Cardiac muscle cell (in vitro differentiated cells and primary cell): ENCODE results near the gene DAD1. TPM values are rescaled to one million over a fixed set of nuclear protein-coding genes. Genes with fewer than 3 reads are reported as not detected.

Experiments used
- DNase-seq, 2 donors: peaks; one replicate each; pipeline versions ENCODE4 v3.0.0 to v3.0.0-alpha.2; 2010 to 2017; ENCODE audit warnings: low read depth in 1 of 2, low spot score in 1 of 2
- H3K27ac ChIP-seq: fragments of 200-600 bp; sonication (generic); 2 replicates; pipeline ENCODE4 v1.5.1; 2016
- H3K27me3 ChIP-seq: fragments of 200-600 bp; sonication (generic); 2 replicates; pipeline ENCODE4 v1.6.0; 2016; ENCODE audit warnings: control low read depth
- H3K36me3 ChIP-seq: fragments of 200-600 bp; sonication (generic); 2 replicates; pipeline ENCODE4 v1.5.1; 2016; ENCODE audit warnings: control low read depth
- H3K4me1 ChIP-seq: fragments of 200-600 bp; sonication (generic); 2 replicates; pipeline ENCODE4 v1.8.1; 2017; ENCODE audit warnings: low read depth, mild to moderate bottlenecking, mixed run types
- H3K4me3 ChIP-seq: fragments of 200-600 bp; sonication (generic); 2 replicates; pipeline ENCODE4 v1.5.1; 2016; ENCODE audit warnings: mild to moderate bottlenecking
- H3K9me3 ChIP-seq: fragments of 200-600 bp; sonication (generic); 2 replicates; pipeline ENCODE4 v1.5.1; 2017; ENCODE audit warnings: low read depth, mild to moderate bottlenecking, control low read depth
- CTCF ChIP-seq: IDR thresholded peaks from 2 replicates; pipeline ENCODE4 v1.5.1; 2012; ENCODE audit warnings: low read depth, mild to moderate bottlenecking, low read length
- polyA plus RNA-seq: library from polyadenylated mRNA; unstranded; fragments of >200 nt; fragmentation: Nextera tagmentation; extraction: Ambion mirVana; gene quantifications from 2 replicates; pipeline ENCODE4 v1.2.1, GENCODE V29; 2016
- total RNA-seq: library from RNA; depleted of rRNA; stranded (reverse); fragments of >200 nt; gene quantifications from 2 replicates; pipeline ENCODE4 v1.2.3, GENCODE V29; 2016

Gene DAD1
- total and polyA plus RNA-seq, 2 experiments from 2014 or later, result 103 to 444 TPM

GRCh38 chr14:22520796-22521195 is 68.2 kb downstream of the DAD1 start:
- H3K9me3 ChIP-seq, result no peaks in the 10 kb centered on the region
- no peak overlapping the region for H3K27ac ChIP-seq
- H3K4me1 ChIP-seq, result no peaks in the 10 kb centered on the region
- no peaks in the 10 kb centered on the region for H3K36me3 ChIP-seq
- H3K4me3 ChIP-seq, result no peak overlapping the region
- peak in 1 of 2 donors; percentile 41 for DNase-seq
- no peaks in the 10 kb centered on the region for H3K27me3 ChIP-seq
- TF ChIP-seq CTCF, result no peak

DNA sequence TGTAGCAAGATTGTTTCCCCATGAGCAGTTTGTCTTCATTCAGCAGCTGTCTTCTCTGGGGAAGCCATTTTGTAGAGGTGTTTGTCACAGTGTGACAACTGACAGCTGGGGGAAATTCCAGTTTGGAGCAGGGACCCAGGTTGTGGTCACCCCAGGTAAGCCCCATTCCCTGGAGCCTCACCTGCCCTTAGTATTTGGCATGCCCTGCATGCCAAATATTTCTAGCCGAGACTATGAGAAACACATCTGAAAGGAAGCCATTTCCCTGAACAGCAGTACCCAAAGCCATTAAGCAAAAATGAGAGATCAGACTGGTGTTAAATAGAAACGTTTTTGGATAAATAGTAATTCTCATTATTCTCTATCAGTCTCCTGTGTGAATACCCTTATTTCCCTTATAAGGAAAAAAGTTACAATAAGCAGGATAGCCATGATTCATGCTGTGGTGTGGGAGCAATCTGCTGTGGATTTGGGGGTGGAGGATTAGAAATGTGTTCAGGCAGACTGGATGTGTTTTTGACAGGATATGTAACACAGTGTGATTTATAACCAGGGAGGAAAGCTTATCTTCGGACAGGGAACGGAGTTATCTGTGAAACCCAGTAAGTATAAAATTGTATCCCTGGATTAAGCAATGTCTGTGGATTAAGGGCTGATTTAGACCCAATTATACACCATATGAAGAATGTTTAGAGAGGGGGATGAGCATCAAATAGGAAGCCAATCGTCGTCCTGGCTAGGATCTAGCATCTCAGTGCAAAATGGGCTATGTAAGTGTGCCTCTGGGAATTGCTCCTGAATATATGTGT is 68.9 kb downstream of the DAD1 start:
- TF ChIP-seq CTCF, result no peak
- Histone ChIP-seq H3K27ac (no peak overlapping the region), H3K27me3 (no peaks in the 10 kb centered on the region), H3K9me3 (no peaks in the 10 kb centered on the region), H3K4me1 (no peaks in the 10 kb centered on the region), H3K36me3 (no peaks in the 10 kb centered on the region), H3K4me3 (no peak overlapping the region)
- DNase-seq, result peak in 1 of 2 donors; percentile 91

DNA sequence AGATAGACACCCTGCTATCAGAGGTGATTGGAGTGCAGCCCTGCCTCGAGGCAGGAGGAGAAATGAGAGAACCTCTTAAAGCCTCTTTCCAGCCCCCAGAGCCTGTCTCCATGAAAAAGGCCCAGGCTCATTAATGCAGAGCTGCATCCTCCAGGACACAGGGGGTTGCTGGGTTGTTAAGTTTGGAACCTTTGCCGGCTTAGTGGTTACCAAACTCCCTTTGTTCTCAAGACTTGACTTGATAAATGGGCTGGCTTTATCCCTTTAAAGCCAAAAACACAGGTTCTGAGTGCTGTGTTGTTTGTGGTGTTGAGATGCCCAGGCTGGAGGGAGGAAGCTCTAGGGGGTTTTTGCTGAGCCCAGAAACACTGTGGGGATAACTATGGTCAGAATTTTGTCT is 71.0 kb downstream of the DAD1 start:
- TF ChIP-seq CTCF, result no peak
- H3K27me3 ChIP-seq, result no peaks in the 10 kb centered on the region
- no peaks in the 10 kb centered on the region for H3K9me3 ChIP-seq
- H3K27ac ChIP-seq, result no peak overlapping the region
- no peaks in the 10 kb centered on the region for H3K4me1 ChIP-seq
- no peaks in the 10 kb centered on the region for H3K36me3 ChIP-seq
- H3K4me3 ChIP-seq, result no peak overlapping the region
- peak in 1 of 2 donors; percentile 18 for DNase-seq

- Histone ChIP-seq H3K4me3 (no peak overlapping the region), H3K4me1 (no peaks in the 10 kb centered on the region), H3K9me3 (no peaks in the 10 kb centered on the region), H3K27me3 (no peaks in the 10 kb centered on the region), H3K36me3 (no peaks in the 10 kb centered on the region), H3K27ac (no peak overlapping the region)
- no peak for DNase-seq
- no peak for TF ChIP-seq CTCF
These were observed 71.8 kb downstream of the DAD1 start for GRCh38 chr14:22517117-22517720.

DNA sequence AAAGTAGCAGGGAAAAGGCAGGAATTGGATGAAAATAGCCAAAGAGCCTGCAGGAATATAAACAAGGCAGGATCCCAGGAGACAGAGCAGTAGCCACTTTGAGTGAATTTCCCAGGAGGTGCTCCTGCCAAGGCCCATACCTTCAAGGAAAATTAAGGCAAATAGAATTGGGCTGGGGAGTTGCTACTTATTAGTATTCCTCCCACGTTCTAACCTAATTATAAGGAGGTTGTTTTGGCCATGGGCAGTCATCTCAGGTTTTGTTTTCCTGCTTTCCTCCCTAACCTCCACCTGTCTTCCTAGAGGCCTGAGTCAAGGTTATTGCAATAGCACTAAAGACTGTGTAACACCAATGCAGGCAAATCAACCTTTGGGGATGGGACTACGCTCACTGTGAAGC is 73.1 kb downstream of the DAD1 start:
- no peak overlapping the region for H3K4me3 ChIP-seq
- DNase-seq, result no peak
- no peak for TF ChIP-seq CTCF

More for the DNA sequence above, 73.1 kb downstream of the DAD1 start:
- Histone ChIP-seq H3K27ac (no peak overlapping the region), H3K36me3 (no peaks in the 10 kb centered on the region), H3K27me3 (no peaks in the 10 kb centered on the region), H3K4me1 (peaks cover 4% of the 10 kb centered on the region), H3K9me3 (no peaks in the 10 kb centered on the region)

Other genes with a start within 250 kb of the DAD1 start
- gene ABHD4, start 9.1 kb upstream of the DAD1 start, total RNA-seq, result 33.1 and 33.4 TPM in 2 replicates
- 41.0 and 43.5 TPM in 2 replicates for gene ABHD4, start 9.1 kb upstream of the DAD1 start, polyA plus RNA-seq
- gene OR6J1, start 55.1 kb upstream of the DAD1 start, total RNA-seq, result not detected in 2 replicates
- not detected in 2 replicates for gene OR6J1, start 55.1 kb upstream of the DAD1 start, polyA plus RNA-seq
- gene OXA1L, start 177.5 kb upstream of the DAD1 start, total RNA-seq, result 137 and 160 TPM in 2 replicates
- gene OXA1L, start 177.5 kb upstream of the DAD1 start, polyA plus RNA-seq, result 53.4 and 71.5 TPM in 2 replicates
- 1.3 and 2.3 TPM in 2 replicates for gene SLC7A7, start 226.2 kb upstream of the DAD1 start, total RNA-seq
- 1.4 and 1.9 TPM in 2 replicates for gene SLC7A7, start 226.2 kb upstream of the DAD1 start, polyA plus RNA-seq
- 58.0 and 97.9 TPM in 2 replicates for gene MRPL52, start 240.7 kb upstream of the DAD1 start, total RNA-seq
- 246 and 259 TPM in 2 replicates for gene MRPL52, start 240.7 kb upstream of the DAD1 start, polyA plus RNA-seq
- gene MMP14, start 247.4 kb upstream of the DAD1 start, total RNA-seq, result 24.6 and 48.1 TPM in 2 replicates
- 1.8 and 6.3 TPM in 2 replicates for gene MMP14, start 247.4 kb upstream of the DAD1 start, polyA plus RNA-seq